ENCODE measurements around the gene SPECC1.

Gene SPECC1

DNA sequence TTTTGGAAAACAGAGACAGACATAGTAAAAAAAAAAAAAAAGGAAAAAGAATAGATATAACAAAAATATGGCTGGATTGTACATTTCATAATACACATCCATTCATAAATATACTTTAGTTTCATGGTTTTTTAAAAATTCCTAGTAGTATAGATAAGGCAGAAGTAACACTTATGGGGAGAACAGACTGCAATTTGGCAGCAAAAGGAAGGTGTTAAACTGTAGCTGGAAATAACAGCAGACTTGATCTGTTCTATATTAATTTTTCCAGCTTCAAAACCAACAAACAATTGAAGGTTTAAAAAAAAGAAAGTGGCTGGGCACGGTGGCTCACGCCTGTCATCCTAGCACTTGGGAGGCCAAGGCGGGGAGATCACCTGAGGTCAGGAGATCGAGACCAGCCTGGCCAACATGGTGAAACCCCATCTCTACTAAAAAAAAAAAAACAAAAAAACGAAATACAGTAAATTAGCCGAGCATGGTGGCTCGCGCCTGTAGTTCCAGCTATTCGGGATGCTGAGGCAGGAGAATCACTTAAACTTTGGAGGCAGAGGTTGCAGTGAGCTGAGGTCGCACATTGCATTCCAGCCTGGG lies 191.8 kb downstream of the SPECC1 start:
- no peak for DNase-seq (ENCODE audit: extremely low read depth in 1 of 2, low read depth in 1 of 2)

DNA sequence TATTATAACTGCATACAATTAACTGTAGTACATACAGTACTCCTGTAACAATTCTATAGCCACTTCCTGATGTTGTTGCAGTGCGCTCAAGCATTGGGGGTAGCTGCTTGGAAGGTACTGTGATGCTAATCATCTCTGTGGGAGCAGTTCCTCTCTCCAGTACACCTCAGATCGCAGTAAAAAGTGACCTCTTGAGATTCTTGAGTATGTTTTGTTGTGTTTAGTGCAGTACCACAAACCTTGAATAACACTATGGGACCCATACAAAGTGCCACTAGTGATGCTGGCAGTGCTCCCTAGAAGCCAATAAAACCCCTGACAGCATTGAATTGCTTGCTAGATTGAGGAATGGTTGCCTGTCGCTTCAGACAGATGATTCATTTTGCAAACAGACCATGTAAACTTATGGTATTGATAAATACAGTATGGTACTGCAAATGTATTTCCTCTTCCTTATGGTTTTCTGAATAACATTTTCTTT lies 193.0 kb downstream of the SPECC1 start:
- DNase-seq (ENCODE audit: extremely low read depth in 1 of 2, low read depth in 1 of 2) = no peak

DNA sequence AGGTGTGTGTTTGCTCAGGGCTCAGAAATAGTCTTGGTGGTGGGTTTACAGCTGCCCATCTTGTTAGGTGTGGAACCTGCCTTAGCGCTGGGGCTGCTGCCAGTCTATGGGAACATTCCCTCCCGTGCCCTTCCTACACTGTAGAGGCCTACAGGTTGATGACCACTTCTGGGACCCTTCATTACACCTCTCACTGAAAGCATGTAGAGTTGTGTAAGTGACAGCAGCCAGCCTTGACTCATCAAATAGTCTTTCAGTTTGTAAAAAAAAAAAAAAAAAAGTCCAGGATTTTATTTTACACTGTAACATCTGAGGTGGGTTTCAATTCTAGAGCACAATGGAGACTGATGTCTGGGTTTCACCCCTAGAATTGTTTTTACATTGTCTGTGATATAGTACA lies 193.9 kb downstream of the SPECC1 start:
- DNase-seq (ENCODE audit: extremely low read depth in 1 of 2, low read depth in 1 of 2) = no peak

DNA sequence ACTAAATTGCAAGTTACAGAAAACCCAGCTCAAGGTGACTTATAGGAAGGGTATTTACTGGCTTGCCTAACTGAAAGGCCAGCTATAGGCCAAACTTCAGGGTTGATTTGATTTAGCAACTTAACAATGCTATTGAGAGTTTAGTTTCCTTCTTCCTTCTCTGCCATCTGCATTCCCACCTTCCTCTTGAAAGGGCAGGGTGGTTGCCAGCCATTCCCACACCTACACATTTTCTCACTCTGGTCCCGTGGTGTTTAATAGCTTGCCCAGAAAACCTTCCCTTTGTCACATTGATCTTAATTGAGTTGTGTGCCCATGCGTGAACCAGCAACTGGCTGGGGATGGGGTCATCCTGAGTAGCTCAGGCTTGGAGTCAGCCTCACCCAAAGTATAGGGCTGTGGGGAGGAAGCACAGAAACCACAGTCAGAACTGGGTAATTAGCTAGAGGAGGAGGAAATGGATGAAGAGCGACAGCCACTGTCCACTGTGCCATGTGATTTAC lies 194.7 kb downstream of the SPECC1 start:
- DNase-seq (ENCODE audit: extremely low read depth in 1 of 2, low read depth in 1 of 2) = no peak

DNA sequence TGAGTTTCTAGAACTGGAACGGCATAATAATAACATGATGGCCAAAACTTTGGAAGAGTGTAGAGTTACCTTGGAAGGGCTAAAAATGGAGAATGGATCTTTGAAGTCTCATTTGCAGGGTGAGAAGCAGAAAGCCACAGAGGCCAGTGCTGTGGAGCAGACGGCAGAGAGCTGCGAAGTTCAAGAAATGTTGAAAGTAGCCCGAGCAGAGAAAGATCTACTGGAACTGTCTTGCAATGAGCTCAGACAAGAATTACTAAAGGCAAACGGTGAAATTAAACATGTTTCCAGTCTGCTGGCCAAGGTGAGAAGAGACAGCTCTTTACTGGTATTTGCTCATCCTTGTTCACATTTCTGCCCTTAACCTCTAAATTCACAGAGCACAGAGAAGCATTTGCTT lies 196.4 kb downstream of the SPECC1 start:
- DNase-seq (ENCODE audit: extremely low read depth in 1 of 2, low read depth in 1 of 2) = no peak

DNA sequence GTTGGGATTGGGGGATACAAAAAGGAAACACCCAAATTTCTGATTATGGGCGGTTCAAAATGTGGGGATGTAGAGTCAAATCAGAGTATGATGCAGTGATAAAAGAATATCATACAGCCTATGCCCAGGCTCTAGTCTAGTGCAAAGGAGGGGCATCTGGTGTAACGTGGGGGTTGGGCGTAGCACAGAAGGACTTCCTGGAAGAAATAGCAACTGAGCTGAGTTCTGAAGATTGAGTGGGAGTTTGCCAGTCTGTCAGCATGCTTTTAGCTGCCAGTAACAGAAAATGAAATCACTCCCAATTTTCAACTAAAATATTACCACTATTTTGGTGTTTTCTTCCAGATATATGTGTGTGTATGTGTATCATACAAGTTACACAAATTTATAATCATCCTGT lies 196.9 kb downstream of the SPECC1 start:
- peak in 1 of 2 donors; percentile 22 for DNase-seq (ENCODE audit: extremely low read depth in 1 of 2, low read depth in 1 of 2)

DNA sequence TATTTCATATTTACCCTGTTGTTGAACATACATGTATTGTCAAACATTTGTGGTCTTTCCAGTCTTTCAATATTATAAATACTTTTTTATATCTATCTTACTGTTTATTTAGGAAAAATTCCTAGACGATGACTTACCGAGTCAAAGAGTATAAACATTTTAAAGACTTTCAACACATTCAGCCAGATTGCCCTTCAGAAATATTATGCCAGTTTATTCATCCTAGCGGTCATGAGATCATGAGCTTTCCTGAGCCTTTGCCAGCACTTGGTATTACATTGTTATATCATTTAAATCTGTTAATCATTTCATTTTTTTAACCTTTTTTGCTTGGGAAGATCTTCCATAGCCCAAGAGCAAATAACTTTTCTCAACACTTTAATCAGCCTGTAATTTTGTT lies 197.4 kb downstream of the SPECC1 start:
- no peak for DNase-seq (ENCODE audit: extremely low read depth in 1 of 2, low read depth in 1 of 2)

DNA sequence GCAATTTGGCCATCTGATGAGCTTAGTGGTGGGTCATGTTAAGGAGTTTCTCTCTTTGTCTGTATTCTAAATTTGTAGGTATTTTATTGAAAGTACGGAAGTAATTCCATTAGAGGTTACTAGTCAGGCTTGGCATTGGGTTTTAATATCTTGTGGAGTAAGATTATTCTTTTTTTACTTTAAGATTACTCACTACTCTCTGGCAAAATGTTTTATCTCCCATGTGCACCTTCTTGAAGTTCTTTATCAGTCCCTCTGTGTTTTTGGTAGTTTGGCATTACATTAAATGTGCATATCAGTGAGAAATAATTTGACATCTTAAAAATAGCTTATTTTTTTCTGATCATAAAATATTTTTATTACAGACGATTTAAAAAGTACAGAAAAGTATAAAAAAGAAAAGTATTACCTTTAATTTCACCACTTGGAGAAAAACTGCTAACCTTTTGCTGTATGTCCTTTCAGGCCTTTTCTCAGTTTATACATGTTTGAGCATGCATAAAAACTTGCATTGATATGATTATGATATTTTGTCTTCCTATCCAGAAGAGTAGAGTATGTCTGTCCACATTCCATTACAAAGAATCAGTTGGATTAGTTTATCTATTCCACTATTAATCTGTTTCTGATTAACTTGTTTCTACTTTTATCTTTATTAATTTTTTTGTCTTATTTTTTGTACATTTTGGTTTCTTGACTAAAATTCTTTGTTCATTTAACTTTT lies 198.3 kb downstream of the SPECC1 start:
- no peak for DNase-seq (ENCODE audit: extremely low read depth in 1 of 2, low read depth in 1 of 2)

DNA sequence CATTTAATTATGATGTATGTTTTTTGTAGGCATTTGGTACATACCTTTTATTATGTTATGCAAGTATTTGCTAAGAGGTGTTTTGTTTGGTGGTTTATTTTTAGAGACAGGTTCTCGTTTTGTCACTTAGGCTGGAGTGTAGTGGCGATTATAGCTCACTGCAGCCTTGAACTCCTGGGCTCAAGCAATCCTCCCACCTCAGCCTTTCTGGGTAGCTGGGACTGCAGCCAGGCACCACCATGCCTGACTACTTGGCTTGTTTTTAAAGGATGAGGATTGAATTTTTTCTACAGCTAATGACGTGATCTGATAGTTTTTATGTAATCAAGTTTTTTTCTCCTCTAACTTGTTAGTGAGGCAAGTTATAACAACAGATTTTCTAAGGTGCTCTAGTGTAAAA lies 199.6 kb downstream of the SPECC1 start:
- no peak for DNase-seq (ENCODE audit: extremely low read depth in 1 of 2, low read depth in 1 of 2)

DNA sequence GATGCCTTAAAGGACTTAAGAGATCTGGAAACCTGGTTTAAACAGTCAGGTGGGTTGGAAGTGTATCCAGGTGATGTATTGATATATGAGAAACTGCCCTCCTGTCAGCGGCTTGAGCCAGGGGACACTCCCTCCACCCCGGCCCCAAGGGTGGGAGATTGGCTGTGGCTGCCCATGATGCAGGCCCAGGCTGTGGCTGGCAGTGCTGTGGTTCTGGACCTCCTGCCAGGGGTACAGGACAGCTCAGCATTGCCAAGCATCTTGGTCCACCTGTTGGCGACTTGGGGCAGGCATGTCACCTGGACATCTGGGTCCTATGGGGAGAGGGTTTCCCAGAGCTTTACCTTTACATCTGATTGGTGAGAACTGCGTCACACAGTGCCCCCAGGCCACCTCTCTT lies 201.0 kb downstream of the SPECC1 start:
- DNase-seq (ENCODE audit: extremely low read depth in 1 of 2, low read depth in 1 of 2) = no peak

DNA sequence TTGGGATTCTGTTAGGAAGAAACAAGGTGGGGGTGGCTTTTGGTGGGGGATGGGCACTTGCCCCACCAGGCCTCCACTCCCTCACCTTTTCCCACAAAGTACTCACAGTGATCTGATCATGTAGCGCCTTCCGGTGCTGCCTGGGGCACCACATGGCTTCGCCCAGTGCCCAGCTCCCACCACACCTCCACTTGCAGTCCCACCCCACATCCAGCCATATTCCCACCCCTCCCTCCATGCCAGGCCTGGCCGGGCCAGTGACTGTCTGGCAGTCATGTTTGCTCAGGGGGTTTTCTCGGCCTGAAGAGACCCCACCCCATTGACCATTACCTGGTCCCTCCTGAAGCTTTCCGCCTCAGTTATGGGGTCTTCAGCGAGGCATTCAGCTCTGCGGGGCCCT lies 201.5 kb downstream of the SPECC1 start:
- DNase-seq (ENCODE audit: extremely low read depth in 1 of 2, low read depth in 1 of 2) = no peak

DNA sequence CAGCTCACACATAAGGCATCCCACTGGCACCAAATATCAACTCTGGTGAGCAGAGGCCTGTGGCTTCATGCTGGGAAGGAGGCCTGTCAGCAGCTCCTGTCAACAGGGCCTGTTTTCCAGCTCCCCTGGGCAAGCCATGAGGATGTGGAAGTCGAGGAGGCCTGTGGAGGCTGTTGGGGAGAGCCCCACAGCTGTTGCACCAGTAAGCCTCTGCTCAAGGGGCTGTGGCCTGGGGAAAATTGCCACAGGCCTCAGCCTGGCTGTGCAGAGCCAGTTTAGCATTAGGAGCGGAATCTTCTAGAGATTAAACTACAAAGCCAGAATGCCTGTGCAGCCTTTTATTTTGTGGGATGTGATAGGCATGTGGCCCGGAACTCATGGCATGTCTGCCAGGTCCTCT lies 202.1 kb downstream of the SPECC1 start:
- DNase-seq (ENCODE audit: extremely low read depth in 1 of 2, low read depth in 1 of 2) = no peak

DNA sequence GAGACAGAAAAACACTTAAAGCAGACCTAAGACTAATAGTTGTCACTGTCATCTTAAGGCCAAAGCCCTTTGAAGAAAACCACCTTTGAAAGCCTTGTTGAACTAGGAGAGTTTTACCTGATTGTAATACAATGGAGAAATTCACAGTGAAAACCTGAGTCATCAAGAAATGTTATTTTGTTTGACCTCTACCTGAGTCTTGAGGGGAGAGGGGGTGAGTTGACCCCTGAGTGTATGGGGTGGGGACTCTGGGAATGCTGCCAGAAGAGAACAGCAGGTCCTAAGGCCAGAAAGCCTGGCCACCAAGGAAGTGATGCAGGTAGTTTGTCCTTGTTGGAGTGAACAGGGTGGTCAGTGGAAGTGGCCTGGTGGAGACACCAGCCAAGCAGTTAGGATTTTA lies 204.3 kb downstream of the SPECC1 start:
- DNase-seq (ENCODE audit: extremely low read depth in 1 of 2, low read depth in 1 of 2) = no peak

DNA sequence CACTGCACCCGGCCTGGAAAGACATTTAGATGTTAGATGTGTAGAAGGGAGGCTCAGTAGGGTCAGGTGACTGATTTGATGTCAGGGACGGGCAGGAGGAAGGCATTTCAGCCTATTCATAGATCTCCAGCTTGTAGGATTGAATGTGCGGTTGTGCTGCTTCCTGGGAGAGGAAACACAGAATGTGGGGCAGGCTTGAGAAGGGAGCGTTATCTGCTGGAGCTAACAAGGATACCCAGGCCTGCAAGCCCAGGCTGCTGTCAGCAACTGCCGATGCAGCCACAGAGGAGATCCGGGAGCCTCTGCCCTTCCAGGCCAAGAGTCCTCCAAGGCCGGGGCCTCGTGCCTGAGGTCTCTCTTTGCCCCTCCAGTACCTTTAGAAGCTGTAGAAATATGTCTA lies 205.6 kb downstream of the SPECC1 start:
- no peak for DNase-seq (ENCODE audit: extremely low read depth in 1 of 2, low read depth in 1 of 2)

DNA sequence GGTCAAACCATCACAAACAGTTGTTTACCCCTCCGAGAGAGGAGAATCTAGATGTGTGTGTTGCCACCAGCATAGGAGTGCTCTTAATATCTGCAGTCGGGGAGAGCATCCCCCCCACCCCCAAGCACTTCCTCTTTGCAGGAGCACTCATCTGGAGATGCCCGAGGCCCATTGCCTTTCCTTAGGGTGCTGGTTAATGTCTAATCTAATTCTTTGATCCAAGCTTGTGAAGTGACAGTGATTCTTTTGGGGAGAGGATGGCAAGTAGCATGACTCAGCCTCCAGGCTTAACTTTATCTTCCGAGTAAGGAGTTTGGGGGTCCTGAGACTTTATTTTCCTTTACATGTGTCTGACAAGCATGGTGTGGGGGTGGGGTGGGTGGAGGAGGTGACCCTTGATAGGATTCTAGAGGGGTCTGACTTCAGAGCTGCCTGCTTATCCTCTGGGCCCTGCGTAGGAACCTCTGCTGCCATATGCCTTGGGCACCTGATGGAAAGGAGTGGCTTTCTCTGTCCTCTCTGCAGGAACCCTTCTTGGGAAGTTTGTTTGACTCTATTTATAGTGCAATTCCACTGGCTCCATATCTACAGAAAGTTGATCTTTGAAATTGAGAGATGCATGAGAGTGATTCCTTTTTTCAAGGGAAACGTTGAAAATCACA lies 207.1 kb downstream of the SPECC1 start:
- DNase-seq (ENCODE audit: extremely low read depth in 1 of 2, low read depth in 1 of 2) = no peak

DNA sequence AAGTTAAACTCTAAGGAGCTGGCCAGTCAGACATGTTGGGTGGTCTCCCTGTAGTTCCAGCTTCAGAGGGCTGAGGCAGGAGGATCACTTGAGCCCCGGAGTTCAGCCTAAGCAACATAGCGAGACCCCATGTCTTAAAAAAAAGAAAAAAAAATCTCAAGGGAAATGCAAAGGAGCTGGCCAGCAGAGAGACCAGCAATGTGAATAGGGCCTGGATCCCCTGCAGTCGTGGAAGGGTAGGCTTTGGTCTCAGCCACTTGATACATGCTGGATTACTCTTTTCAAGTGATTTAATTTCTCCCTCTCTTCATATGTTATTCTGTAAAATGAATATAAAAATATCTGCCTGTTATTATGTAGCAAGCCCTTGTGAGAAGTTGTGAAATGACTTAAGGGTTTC lies 207.7 kb downstream of the SPECC1 start:
- DNase-seq (ENCODE audit: extremely low read depth in 1 of 2, low read depth in 1 of 2) = no peak

DNA sequence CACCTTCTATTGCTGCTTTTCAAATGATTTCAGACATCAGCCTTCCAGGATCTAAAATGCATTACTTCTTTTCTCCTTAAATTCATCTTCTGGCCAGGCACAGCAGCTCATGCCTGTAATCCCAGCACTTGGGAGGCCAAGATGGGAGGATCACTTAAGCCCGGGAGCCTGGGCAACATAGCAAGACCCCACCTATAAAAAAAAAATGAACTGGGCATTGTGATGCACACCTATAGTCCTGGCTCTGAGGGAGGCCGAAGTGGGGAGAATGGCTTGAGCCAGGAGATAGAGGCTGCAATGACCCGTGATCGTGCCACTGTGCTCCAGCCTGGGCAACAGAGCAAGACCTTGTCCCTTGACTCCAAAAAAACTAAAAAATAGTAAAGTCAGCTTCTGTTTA lies 208.5 kb downstream of the SPECC1 start:
- DNase-seq (ENCODE audit: extremely low read depth in 1 of 2, low read depth in 1 of 2) = no peak

DNA sequence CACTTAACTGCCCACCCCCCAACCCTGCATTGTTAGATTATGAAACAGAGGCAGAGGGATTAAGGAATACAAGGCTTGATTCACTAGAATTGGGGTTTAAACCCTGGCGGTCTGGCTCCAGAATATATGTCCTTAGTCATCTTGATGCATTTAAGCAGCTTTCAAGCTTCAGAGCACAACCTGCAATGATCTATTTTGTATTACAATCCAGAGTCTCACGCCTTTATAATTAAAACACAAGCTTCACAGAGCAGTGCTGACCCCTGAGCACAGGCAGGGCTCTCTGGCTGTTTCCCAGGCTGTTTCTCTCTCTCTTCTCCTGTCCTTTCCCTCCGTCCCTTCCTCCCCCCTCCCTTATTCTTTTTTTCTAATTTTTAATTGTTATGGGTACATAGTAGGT lies 209.1 kb downstream of the SPECC1 start:
- DNase-seq (ENCODE audit: extremely low read depth in 1 of 2, low read depth in 1 of 2) = no peak

DNA sequence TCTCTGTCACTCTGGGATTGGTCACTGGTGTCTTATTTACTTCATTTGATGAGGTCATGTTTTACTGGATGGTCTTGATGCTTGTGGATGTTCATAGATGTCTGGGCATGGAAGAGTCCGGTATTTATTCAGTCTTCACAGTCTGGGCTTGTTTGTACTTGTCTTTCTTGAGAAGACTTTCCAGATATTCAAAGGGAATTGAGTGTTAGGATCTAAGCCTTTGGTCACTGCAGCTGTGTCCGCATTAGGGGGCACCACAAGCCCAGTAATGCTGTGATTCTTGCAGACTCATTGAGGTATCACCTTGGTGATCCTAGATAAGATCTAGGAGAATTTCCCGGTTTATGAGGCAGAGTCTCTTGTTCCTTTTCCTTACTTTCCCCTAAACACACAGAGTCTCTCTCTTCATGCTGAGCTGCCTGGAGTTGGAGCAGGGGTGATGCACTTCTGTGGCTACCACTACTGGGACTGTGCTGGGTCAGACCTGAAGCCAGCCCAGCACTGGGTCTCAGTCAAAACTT lies 214.7 kb downstream of the SPECC1 start:
- no peak for DNase-seq (ENCODE audit: extremely low read depth in 1 of 2, low read depth in 1 of 2)

DNA sequence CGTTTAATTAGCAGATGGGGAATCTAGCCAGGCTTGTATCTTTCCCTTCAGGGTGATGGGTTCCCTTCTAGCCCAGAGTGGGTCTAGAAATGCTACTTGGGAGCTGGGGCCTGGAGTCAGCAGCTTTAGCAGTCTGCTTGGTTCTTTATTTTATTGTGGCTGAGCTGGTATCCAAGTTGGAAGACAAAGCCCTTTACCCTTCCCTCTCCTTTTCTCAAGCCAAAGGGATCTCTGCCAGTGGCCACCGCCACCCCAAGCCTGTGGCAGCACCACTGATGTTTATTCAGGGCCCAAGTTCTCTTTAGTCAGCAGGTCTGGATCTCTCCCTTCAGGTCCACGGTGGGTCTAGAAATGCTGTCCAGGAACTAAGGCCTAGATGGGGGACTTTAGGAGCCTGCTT lies 215.2 kb downstream of the SPECC1 start:
- DNase-seq (ENCODE audit: extremely low read depth in 1 of 2, low read depth in 1 of 2) = no peak

DNA sequence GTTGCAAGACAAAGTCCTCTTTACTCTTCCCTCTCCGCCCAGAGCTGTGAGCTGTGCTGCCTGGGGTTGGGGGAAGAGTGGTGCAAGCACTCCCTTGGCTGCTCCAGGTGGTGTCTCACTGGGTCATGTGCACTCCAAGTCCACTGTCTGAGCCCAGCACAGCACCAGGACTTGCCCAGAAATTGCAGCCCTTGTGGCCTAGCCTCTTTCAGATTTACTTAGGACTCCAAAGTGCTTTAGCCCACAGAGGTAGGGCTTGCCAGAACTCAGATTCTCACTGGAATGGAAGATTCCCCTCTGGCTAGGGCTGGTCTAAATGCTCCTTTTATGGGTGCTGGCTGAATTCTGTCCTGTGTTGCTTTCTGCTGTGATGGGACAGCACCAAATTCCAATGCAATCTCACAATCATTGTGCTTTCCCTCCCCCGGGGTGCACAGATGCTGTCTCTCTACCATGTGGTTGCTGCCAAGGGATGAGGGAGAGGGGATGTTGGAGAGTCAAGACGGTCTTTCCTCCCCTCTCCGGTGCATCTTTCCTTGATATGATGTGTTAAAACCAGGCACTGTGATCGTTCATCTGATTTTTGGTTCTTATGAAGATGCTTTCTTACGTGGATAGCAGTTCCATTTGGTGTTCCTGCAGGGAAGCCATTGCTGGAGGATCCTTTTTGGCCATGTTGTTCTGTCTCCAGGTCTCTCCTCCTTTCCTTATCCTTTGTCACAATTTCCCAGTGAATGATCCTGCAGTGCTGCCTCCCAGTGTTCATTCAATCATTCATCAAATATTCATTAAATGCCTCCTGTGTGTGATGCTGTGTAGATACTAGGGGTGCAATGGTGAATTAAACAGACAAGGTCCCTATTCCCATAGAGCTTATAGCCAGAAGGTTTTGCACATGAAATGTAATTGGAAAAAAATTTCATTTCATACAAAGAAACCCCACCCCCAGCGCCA lies 216.3 kb downstream of the SPECC1 start:
- no peak for DNase-seq (ENCODE audit: extremely low read depth in 1 of 2, low read depth in 1 of 2)

Measured in stimulated activated CD8-positive, alpha-beta memory T cell treated with anti-CD3 and anti-CD28 coated beads, Interleukin-7, amount 100 ng/mL, for 48 hours (primary cell).